H1 (cell line): ENCODE data around the gene SCGN. TPM values are rescaled to one million over a fixed set of nuclear protein-coding genes. Genes with fewer than 3 reads are reported as not detected.

Experiments used
- NRF1 ChIP-seq: IDR thresholded peaks from 2 replicates; pipeline ENCODE4 v1.6.1; 2011; ENCODE audit warnings: mild to moderate bottlenecking, low read depth, low read length, improper control_type of control experiment
- polyA plus RNA-seq, 7 experiments: library from polyadenylated mRNA; depleted of rRNA in 3 of 7; stranded (reverse) in 5 of 7; unstranded in 2 of 7; fragments of >200 nt in 5 of 7; fragments of 200-250 nt in 2 of 7; gene quantifications; 1 replicate in 5 of 7; 2 replicates in 1 of 7; 4 replicates in 1 of 7; pipeline versions ENCODE4 v1.2.1 to v1.2.3, GENCODE V29; 2011 to 2013; ENCODE audit warnings: missing spikeins in 2 of 7, mixed read lengths in 2 of 7
- total RNA-seq: library from RNA; stranded (reverse); fragmentation: NEBNext Ultra II Directional; extraction: Animal tissue kit (Norgen Biotek cat#: 25700); gene quantifications from 2 replicates; pipeline ENCODE4 v1.2.1, GENCODE V29; 2021

SCGN gene
- total and polyA plus RNA-seq, 2 of the 8 experiments (the other 6 are each of a cell fraction or from before 2014, with no cell fraction given) = not detected

DNA sequence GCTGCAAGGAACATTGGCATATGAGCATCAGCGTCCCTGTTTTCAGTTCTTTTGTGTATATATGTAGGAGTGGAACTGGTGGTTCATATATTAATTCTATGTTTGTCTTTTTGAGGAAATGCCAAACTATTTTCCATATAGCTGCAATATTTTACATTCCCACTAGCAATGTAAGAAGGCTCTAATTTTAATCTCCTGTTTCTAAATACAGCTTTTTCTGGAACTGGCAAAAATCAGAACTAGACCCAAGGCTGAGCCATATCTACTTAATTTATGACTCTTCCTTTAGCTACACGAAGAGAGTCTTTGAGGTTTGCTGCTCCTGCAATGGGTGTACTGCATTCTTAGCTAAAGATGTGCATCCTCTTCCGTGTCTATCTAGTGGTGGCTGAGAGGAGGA, 52.0 kb downstream of the SCGN start (continued):
- no peak for TF ChIP-seq NRF1
- TF ChIP-seq, all 59 proteins: peak for 0
